ENCODE results near the gene DDX19B. TPM values are rescaled to one million over a fixed set of nuclear protein-coding genes. Genes with fewer than 3 reads are reported as not detected.

Gene DDX19B
- total and polyA plus RNA-seq, 9 of the 15 experiments (the other 6 are each of a cell fraction or from before 2014, with no cell fraction given), result 7.0 to 32.9 (median 19.3) TPM

DNA sequence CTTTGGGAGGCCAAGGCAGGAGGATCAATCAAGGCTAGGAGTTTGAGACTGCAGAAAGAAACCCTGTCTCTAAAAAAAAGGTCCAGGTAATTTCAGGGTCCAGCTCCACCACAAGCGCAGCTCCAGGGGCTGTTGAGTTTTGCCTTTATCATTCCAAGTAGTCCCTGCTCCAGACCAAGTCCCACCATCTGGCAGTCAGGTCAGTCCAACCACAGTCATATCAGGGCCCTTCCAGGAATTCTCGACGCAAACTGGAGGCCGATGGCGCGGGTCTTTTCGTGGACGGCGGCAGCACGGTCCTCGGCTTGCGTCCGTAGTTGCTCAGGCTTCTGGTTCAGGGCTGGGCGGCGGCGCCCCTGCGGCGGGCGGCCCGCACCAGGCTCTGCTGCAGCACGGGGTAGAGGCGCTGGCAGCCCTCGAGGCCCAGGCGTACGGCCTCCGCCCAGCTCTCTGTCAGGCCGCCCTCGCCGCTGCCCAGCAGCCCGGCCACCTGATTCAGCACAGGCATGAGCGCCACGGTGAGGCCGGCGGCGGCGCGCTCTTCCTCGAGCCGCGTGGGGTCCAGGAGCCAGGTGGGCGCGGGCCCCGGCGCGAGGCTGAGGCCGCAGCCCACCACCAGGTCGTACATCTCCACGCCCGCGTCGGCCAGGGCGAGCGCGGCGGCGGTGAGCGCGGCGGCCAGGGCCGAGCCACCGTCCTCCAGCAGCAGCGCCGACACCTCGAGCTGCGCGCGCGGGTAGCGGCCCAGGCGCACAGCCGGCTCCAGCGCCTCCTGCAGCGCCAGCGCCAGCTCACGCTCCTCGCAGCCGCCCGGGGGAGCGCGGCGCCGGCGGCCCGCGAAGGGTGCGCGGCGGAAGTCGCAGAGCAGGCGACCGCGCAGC lies 48.0 kb upstream of the DDX19B start:
- ATAC-seq (peak; percentile 60), DNase-seq (ENCODE audit: extremely low read depth in 1 of 4, low spot score in 3 of 4) (peak in 2 of 4 experiments; percentile 66 to 73), FAIRE-seq (no peak)
- Histone ChIP-seq H3K36me3 (ENCODE audit: control insufficient read depth, insufficient read depth, low read length) (peaks cover 52% of the 10 kb centered on the region), H3K27me3 (ENCODE audit: control insufficient read depth in 2 of 2, insufficient read depth in 2 of 2, low read length in 2 of 2) (no peaks in the 10 kb centered on the region), H3K9me3 (replicated peaks; ENCODE audit: control insufficient read depth, insufficient read depth, low read depth, low read length) (no peaks in the 10 kb centered on the region), H3K4me1 (replicated peaks in 1 of 2; ENCODE audit: control insufficient read depth in 2 of 2, insufficient read depth in 2 of 2, low read length in 2 of 2) (peaks cover 5 to 20% of the 10 kb centered on the region in 2 experiments; a peak in 4 of 5 replicates), H3K4me2 (ENCODE audit: insufficient read depth, low read length) (peak overlapping the region; percentile 88), H3K79me2 (ENCODE audit: control insufficient read depth, insufficient read depth, low read length) (peaks cover 35% of the 10 kb centered on the region), H3K9ac (ENCODE audit: insufficient read depth in 1 of 2, low read depth in 2 of 2, low read length in 2 of 2) (peak overlapping the region; percentile 80 to 99), H3K27ac (ENCODE audit: extremely low read depth, low read depth, low read length) (peak overlapping the region; percentile 93), H3K9me1 (ENCODE audit: control insufficient read depth, insufficient read depth, low read length) (no peaks in the 10 kb centered on the region), H4K20me1 (replicated peaks; ENCODE audit: control insufficient read depth, insufficient read depth, low read length) (peaks cover 33% of the 10 kb centered on the region), H3K4me3 (peak overlapping the region; percentile 85), H2AFZ (ENCODE audit: low read depth, low read length) (peak overlapping the region; percentile 59; the same call in 1 of the 2 replicates)
- WGBS (ENCODE audit: insufficient coverage, low coverage, missing lambda C conversion rate), result under 1% methylated on average over 71 of the region's 92 CpGs
- ChIA-PET CTCF (ENCODE audit: low intra/inter-chr PET ratio) (interaction anchor here (0.7 kb wide), 1 partner anchor 1554 kb away, joined by 3 read pairs; no protein-coding TSS in a partner anchor), POLR2A (interaction anchor here (0.6 to 4.9 kb wide), 12 partner anchors 9 to 275 kb away, joined by 3 to 57 read pairs (median 4); partner anchors contain the start of gene AARS1)
- BruUV-seq (replicated peaks), result no TSS peak
- intact Hi-C loops (cut with micrococcal nuclease) (no loop called here), in situ Hi-C loops (cut with MboI) (no loop called here)
- TF ChIP-seq MCM2 (IDR thresholded peaks at IDR 0.05; ENCODE audit: low read depth) (no peak), NEUROD1 (IDR thresholded peaks at IDR 0.05; ENCODE audit: borderline replicate concordance, low read depth, low read length, partially characterized antibody) (no peak), PHTF2 (CRISPR knock-in tag; IDR thresholded peaks at IDR 0.05) (no peak), ZNF507 (tag; conservative IDR thresholded peaks at IDR 0.05) (no peak), FIP1L1 (IDR thresholded peaks at IDR 0.05; ENCODE audit: low read depth, low read length, poor library complexity, severe bottlenecking) (peak; percentile 67), CTBP1 (IDR thresholded peaks at IDR 0.05; ENCODE audit: borderline replicate concordance) (peak; percentile 66), HDAC2 (IDR thresholded peaks at IDR 0.05) (no peak), PRMT5 (CRISPR knock-in tag; IDR thresholded peaks at IDR 0.05) (no peak), U2AF1 (optimal IDR thresholded peaks at IDR 0.05; ENCODE audit: low read depth, low read length) (peak; percentile 50), NONO (IDR thresholded peaks at IDR 0.05; ENCODE audit: low read depth in 2 of 2, low read length in 1 of 2) (peak; percentile 13 to 36; a peak in 1 of 4 replicates), GABPB1 (CRISPR knock-in tag; IDR thresholded peaks at IDR 0.05) (no peak), CCAR2 (IDR thresholded peaks at IDR 0.05; ENCODE audit: low read depth, low read length) (no peak)
- TF ChIP-seq, protein P1, sequence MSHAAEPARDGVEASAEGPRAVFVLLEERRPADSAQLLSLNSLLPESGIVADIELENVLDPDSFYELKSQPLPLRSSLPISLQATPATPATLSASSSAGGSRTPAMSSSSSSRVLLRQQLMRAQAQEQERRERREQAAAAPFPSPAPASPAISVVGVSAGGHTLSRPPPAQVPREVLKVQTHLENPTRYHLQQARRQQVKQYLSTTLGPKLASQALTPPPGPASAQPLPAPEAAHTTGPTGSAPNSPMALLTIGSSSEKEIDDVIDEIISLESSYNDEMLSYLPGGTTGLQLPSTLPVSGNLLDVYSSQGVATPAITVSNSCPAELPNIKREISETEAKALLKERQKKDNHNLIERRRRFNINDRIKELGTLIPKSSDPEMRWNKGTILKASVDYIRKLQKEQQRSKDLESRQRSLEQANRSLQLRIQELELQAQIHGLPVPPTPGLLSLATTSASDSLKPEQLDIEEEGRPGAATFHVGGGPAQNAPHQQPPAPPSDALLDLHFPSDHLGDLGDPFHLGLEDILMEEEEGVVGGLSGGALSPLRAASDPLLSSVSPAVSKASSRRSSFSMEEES (CRISPR knock-in tag; IDR thresholded peaks at IDR 0.05), result no peak
- TF ChIP-seq, protein P2, sequence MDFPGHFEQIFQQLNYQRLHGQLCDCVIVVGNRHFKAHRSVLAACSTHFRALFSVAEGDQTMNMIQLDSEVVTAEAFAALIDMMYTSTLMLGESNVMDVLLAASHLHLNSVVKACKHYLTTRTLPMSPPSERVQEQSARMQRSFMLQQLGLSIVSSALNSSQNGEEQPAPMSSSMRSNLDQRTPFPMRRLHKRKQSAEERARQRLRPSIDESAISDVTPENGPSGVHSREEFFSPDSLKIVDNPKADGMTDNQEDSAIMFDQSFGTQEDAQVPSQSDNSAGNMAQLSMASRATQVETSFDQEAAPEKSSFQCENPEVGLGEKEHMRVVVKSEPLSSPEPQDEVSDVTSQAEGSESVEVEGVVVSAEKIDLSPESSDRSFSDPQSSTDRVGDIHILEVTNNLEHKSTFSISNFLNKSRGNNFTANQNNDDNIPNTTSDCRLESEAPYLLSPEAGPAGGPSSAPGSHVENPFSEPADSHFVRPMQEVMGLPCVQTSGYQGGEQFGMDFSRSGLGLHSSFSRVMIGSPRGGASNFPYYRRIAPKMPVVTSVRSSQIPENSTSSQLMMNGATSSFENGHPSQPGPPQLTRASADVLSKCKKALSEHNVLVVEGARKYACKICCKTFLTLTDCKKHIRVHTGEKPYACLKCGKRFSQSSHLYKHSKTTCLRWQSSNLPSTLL (IDR thresholded peaks at IDR 0.05), result no peak

Measured in K562 (cell line).